Measurements from ENCODE around the gene IFIT2. TPM values are rescaled to one million over a fixed set of nuclear protein-coding genes. Genes with fewer than 3 reads are reported as not detected.

IFIT2 gene
- polyA plus RNA-seq, 1 of the 3 experiments (the other 2 are of a cell fraction), result 0.99 TPM

GRCh38 chr10:89283025-89283935, 18.6 kb upstream of the IFIT2 start:
- H3K4me2 ChIP-seq, result peak overlapping the region; percentile 69
- no peaks in the 10 kb centered on the region for H3K27me3 ChIP-seq (ENCODE audit: insufficient read depth)
- peak overlapping the region; percentile 75 for H3K9ac ChIP-seq
- H3K9me3 ChIP-seq, result no peaks in the 10 kb centered on the region
- no peaks in the 10 kb centered on the region for H3K36me3 ChIP-seq (replicated peaks in 1 of 2; ENCODE audit: control insufficient read depth in 1 of 2, insufficient read depth in 2 of 2, low read length in 1 of 2)
- peaks cover 47% of the 10 kb centered on the region for H3F3A ChIP-seq (replicated peaks; ENCODE audit: insufficient read depth)
- WGBS (ENCODE audit: low lambda C conversion rate), result 11% methylated on average over 6 of the region's 6 CpGs
- H3K4me3 ChIP-seq (ENCODE audit: low read depth in 2 of 2, low read length in 1 of 2), result peak overlapping the region; percentile 36 to 57
- H3K9me2 ChIP-seq, result no peaks in the 10 kb centered on the region
- peak; percentile 26 for DNase-seq
- H3K4me1 ChIP-seq (ENCODE audit: control insufficient read depth in 1 of 2, insufficient read depth in 2 of 2, low read depth in 1 of 2, low read length in 1 of 2), result peaks cover 44 to 54% of the 10 kb centered on the region in 2 experiments
- no peaks in the 10 kb centered on the region for H4K20me1 ChIP-seq (ENCODE audit: insufficient read depth)
- ChIA-PET CTCF (interaction anchor here (1.0 to 2.4 kb wide), 7 partner anchors 12 to 106 kb away, joined by 3 to 12 read pairs (median 4); no protein-coding TSS in a partner anchor), POLR2A (interaction anchor here (0.8 to 1.0 kb wide), 5 partner anchors 18 to 132 kb away, joined by 3 to 4 read pairs (median 3); partner anchors contain the start of gene IFIT5)
- H3K27ac ChIP-seq (ENCODE audit: low read depth in 2 of 2, low read length in 1 of 2), result peak overlapping the region; percentile 97 to 99
- H3K79me2 ChIP-seq (ENCODE audit: insufficient read depth), result no peaks in the 10 kb centered on the region
- H2AFZ ChIP-seq (ENCODE audit: low read depth), result peak overlapping the region; percentile 71; the same call in 1 of the 2 replicates
- TF ChIP-seq ELF1 (IDR thresholded peaks at IDR 0.05) (no peak), TEAD4 (IDR thresholded peaks at IDR 0.05; ENCODE audit: borderline replicate concordance, insufficient read depth) (0 out of 2 replicates have a peak, but pooled peaks have one; percentile 16), RCOR1 (IDR thresholded peaks at IDR 0.05; ENCODE audit: low read length) (no peak), EP300 (IDR thresholded peaks at IDR 0.05; ENCODE audit: borderline replicate concordance in 1 of 2, low read depth in 1 of 2, low read length in 1 of 2) (peak; percentile 45 to 53; a peak in 2 of 4 replicates), JUND (IDR thresholded peaks at IDR 0.05) (peak; percentile 30; the same call in 1 of the 2 replicates), MAX (IDR thresholded peaks at IDR 0.05; ENCODE audit: low read depth) (no peak), CHD2 (IDR thresholded peaks at IDR 0.05; ENCODE audit: low read length, partially characterized antibody) (no peak), IRF3 (IDR thresholded peaks at IDR 0.05; ENCODE audit: low read depth, low read length) (no peak), USF2 (IDR thresholded peaks at IDR 0.05; ENCODE audit: borderline replicate concordance, low read depth, low read length) (no peak), POLR2AphosphoS5 (IDR thresholded peaks at IDR 0.05; ENCODE audit: low read depth, low read length) (no peak), USF1 (IDR thresholded peaks at IDR 0.05; ENCODE audit: borderline replicate concordance, low read depth) (no peak), FOSL2 (IDR thresholded peaks at IDR 0.05; ENCODE audit: borderline replicate concordance, low read depth) (peak; percentile 10; the same call in 1 of the 2 replicates), GATA2 (CRISPR knock-in tag; IDR thresholded peaks at IDR 0.05) (no peak), RAD21 (IDR thresholded peaks at IDR 0.05; ENCODE audit: low read length) (no peak), TAF1 (IDR thresholded peaks at IDR 0.05; ENCODE audit: borderline replicate concordance, low read depth, low read length) (no peak), RXRA (IDR thresholded peaks at IDR 0.05; ENCODE audit: borderline replicate concordance, low read depth) (no peak), PBX3 (IDR thresholded peaks at IDR 0.05) (peak; percentile 25; the same call in 1 of the 2 replicates), SMC3 (IDR thresholded peaks at IDR 0.05; ENCODE audit: low read depth, low read length) (no peak), ZBTB33 (IDR thresholded peaks at IDR 0.05; ENCODE audit: borderline replicate concordance, low read depth) (no peak), REST (IDR thresholded peaks at IDR 0.05; ENCODE audit: low read depth, low read length) (no peak), EZH2phosphoT487 (IDR thresholded peaks at IDR 0.05; ENCODE audit: borderline replicate concordance, low read depth) (no peak)
